Measurements from ENCODE around the gene SAE1. TPM values are rescaled to one million over a fixed set of nuclear protein-coding genes. Genes with fewer than 3 reads are reported as not detected.

SAE1 gene
- total RNA-seq, 1 experiment from 2014 or later: 314 TPM

GRCh38 chr19:47158367-47158791 is 27.7 kb downstream of the SAE1 start:
- Histone ChIP-seq H3K4me1 (ENCODE audit: insufficient read depth, low read length, poor library complexity, severe bottlenecking) (peaks cover 6% of the 10 kb centered on the region), H3K27me3 (replicated peaks; ENCODE audit: insufficient read depth, low read depth, low read length, poor library complexity) (no peaks in the 10 kb centered on the region), H3K27ac (ENCODE audit: low read depth, low read length, poor library complexity, severe bottlenecking) (peak overlapping the region; percentile 20), H3K4me3 (ENCODE audit: low read depth, low read length, poor library complexity, severe bottlenecking) (no peak overlapping the region), H3K36me3 (ENCODE audit: insufficient read depth, low read length, poor library complexity, severe bottlenecking) (peaks cover 86% of the 10 kb centered on the region), H3K9me3 (ENCODE audit: low read depth, low read length, poor library complexity, severe bottlenecking) (no peaks in the 10 kb centered on the region)
- DNase-seq (ENCODE audit: low spot score): no peak
- CTCF ChIA-PET: interaction anchor here (0.5 kb wide), 1 partner anchor 353 kb away, joined by 3 read pairs; no protein-coding TSS in a partner anchor
- POLR2A ChIA-PET (ENCODE audit: low non-redundant PET): no interaction called here
- TF ChIP-seq, protein P1, sequence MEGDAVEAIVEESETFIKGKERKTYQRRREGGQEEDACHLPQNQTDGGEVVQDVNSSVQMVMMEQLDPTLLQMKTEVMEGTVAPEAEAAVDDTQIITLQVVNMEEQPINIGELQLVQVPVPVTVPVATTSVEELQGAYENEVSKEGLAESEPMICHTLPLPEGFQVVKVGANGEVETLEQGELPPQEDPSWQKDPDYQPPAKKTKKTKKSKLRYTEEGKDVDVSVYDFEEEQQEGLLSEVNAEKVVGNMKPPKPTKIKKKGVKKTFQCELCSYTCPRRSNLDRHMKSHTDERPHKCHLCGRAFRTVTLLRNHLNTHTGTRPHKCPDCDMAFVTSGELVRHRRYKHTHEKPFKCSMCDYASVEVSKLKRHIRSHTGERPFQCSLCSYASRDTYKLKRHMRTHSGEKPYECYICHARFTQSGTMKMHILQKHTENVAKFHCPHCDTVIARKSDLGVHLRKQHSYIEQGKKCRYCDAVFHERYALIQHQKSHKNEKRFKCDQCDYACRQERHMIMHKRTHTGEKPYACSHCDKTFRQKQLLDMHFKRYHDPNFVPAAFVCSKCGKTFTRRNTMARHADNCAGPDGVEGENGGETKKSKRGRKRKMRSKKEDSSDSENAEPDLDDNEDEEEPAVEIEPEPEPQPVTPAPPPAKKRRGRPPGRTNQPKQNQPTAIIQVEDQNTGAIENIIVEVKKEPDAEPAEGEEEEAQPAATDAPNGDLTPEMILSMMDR (conservative IDR thresholded peaks at IDR 0.05; ENCODE audit: low read depth, low read length): no peak
- BruUV-seq (replicated peaks): no TSS peak
- intact Hi-C loops (cut with micrococcal nuclease; ENCODE audit: unreplicated experiment): loop anchor here (10.0 kb wide), 1 partner anchor 86 kb away; no protein-coding TSS in a partner anchor

DNA sequence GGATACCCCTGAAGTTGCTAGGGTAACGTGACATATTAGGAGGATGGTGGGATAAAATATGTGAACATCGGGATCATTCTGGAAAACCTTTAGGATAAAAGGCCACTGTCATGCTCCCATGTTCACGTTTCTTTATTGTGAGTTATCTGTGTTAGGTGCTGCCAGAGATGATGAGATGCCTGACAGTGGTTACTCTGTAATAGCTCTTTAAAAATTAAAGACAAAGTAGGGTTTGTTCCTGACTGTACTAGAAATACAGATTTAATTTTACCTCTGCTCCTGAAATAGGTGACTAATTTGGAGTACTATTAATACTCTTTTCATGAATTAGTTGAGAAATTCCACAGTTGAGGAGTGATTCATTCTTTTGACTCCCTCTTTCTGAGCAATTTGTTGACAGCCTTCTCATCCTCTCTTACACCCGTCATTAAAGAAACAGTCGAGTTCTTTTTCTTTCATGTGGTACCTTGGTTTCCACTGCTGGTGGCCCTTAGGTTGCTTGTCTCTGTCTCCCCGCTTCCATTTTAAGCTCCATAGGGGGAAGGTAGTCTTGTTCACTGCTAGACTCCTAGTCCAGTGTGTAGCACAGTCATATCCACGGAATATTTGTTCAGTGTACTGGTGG is 28.4 kb downstream of the SAE1 start:
- no peak for DNase-seq (ENCODE audit: low spot score)
- intact Hi-C loops (cut with micrococcal nuclease; ENCODE audit: unreplicated experiment): loop anchor here (10.0 kb wide), 1 partner anchor 86 kb away; no protein-coding TSS in a partner anchor

DNA sequence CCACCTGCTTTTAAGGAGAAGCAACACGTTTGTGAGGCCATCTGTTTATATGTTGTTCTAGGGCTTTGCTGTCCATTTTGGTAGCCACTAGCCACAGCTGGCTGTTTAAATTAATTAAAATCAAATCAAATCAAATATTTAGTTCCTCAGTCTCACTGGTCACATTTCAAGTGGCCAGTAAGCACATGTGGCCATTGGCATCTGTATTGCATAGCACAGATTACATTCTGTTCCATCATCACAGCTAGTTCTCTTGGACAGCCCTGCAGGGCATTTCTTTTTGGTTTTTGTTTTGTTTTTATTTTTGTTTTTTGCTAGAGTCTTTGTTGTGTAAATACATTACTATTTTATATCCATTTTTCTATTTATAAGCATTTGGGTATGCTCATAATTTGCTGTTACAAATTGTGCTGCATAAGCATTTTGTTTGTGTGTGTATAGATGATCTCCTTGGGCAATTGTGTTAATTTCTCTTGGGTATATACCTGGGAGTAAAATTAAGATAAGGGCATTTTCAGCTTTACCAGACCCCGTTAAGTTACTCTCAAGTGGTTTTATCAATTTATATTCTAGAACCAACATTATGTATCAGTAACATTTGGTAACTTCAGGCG is 31.3 kb downstream of the SAE1 start:
- no peak for DNase-seq (ENCODE audit: low spot score)
- peaks cover 3% of the 10 kb centered on the region for H3K4me1 ChIP-seq (ENCODE audit: insufficient read depth, low read length, poor library complexity, severe bottlenecking)
- no TSS peak for BruUV-seq (replicated peaks)
- peaks cover 67% of the 10 kb centered on the region for H3K36me3 ChIP-seq (ENCODE audit: insufficient read depth, low read length, poor library complexity, severe bottlenecking)
- POLR2A ChIA-PET (ENCODE audit: low non-redundant PET): no interaction called here
- CTCF ChIA-PET: no interaction called here
- TF ChIP-seq, protein P1 (conservative IDR thresholded peaks at IDR 0.05; ENCODE audit: low read depth, low read length): no peak
- no peak for TF ChIP-seq EZH2 (IDR thresholded peaks at IDR 0.05; ENCODE audit: borderline replicate concordance, low read depth, low read length, poor library complexity, severe bottlenecking)
- H3K9me3 ChIP-seq (ENCODE audit: low read depth, low read length, poor library complexity, severe bottlenecking): no peaks in the 10 kb centered on the region
- intact Hi-C loops (cut with micrococcal nuclease; ENCODE audit: unreplicated experiment): no loop called here
- H3K4me3 ChIP-seq (ENCODE audit: low read depth, low read length, poor library complexity, severe bottlenecking): no peak overlapping the region
- H3K27me3 ChIP-seq (replicated peaks; ENCODE audit: insufficient read depth, low read depth, low read length, poor library complexity): no peaks in the 10 kb centered on the region
- H3K27ac ChIP-seq (ENCODE audit: low read depth, low read length, poor library complexity, severe bottlenecking): no peak overlapping the region

More for the DNA sequence above, 28.4 kb downstream of the SAE1 start:
- BruUV-seq (replicated peaks): no TSS peak
- Histone ChIP-seq H3K27ac (ENCODE audit: low read depth, low read length, poor library complexity, severe bottlenecking) (peak overlapping the region; percentile 20), H3K4me3 (ENCODE audit: low read depth, low read length, poor library complexity, severe bottlenecking) (no peak overlapping the region), H3K27me3 (replicated peaks; ENCODE audit: insufficient read depth, low read depth, low read length, poor library complexity) (no peaks in the 10 kb centered on the region), H3K9me3 (ENCODE audit: low read depth, low read length, poor library complexity, severe bottlenecking) (no peaks in the 10 kb centered on the region), H3K4me1 (ENCODE audit: insufficient read depth, low read length, poor library complexity, severe bottlenecking) (peaks cover 6% of the 10 kb centered on the region), H3K36me3 (ENCODE audit: insufficient read depth, low read length, poor library complexity, severe bottlenecking) (peaks cover 81% of the 10 kb centered on the region)
- CTCF ChIA-PET: interaction anchor here (0.5 kb wide), 1 partner anchor 354 kb away, joined by 3 read pairs; no protein-coding TSS in a partner anchor
- POLR2A ChIA-PET (ENCODE audit: low non-redundant PET): no interaction called here
- TF ChIP-seq, protein P1 (conservative IDR thresholded peaks at IDR 0.05; ENCODE audit: low read depth, low read length): no peak
- no peak for TF ChIP-seq EZH2 (IDR thresholded peaks at IDR 0.05; ENCODE audit: borderline replicate concordance, low read depth, low read length, poor library complexity, severe bottlenecking)
